Right kidney (tissue), 1 donor: ENCODE results near the gene CRYBB1.

Experiments
- DNase-seq: peaks from one replicate; pipeline ENCODE4 v3.0.0-alpha.2; 2016

The CRYBB1 gene

DNA sequence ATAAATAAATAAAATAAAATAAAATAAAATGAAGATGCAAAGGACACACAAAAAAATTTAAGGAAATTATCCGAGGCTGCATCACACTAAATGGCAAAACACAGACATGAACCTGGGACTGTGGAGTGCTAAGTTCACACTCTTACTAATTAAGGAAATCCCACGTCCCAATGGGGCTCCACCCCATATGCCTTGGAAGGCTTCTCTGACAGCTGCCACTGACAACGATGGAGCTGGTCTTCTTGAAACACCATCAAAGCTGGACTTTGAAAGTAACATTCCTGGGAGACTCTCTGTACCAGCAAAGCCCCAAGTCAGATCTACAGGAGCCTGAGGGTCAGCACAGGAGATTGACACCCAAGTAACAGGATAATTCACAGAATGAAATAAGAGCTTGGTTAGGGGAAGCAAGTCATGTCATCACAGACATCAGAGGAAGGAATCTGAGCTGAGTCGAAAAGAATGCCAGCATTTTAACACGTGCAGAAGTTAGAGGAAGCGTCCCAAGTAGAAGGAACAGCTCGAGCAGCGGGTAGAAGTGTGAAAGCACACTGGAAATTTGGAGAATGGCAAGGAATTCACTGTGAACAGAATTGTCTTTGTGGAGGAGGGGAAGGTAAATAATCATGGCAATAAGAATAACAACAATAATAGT, 41.7 kb downstream of the CRYBB1 start:
- no peak for DNase-seq

DNA sequence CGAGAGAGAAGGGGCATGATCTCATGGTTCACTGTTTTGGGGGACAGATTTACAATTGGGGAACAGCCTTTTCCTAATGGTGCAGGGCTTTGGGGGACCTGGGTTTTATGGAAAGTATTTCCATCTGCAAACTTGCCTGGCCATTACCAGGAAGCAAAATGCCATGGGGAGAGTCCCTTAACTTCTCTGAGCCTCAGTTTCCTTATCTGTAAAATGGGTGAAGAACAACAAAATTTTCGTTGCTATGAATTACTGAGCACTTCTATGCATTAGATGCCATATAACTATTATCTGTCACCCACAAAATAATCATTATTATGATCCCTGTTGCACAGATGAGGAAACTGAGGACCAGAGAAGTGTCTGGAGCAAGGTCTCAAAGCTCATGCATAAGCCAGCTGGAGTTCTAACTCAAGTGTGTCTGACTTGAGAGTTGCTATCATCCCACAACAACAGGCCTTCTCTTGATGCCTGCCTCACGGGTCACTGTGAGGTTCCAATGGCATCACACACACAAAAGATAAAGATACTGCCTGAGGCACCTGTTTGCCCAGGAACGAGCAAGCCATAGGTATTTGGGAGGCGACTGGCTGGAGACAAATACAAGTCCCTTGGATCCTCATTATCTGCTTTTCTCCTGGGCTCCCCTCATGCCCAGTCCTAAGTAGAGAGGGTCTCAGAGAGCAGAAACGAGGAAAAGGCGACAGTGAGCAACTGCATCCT, 43.7 kb downstream of the CRYBB1 start:
- no peak for DNase-seq

DNA sequence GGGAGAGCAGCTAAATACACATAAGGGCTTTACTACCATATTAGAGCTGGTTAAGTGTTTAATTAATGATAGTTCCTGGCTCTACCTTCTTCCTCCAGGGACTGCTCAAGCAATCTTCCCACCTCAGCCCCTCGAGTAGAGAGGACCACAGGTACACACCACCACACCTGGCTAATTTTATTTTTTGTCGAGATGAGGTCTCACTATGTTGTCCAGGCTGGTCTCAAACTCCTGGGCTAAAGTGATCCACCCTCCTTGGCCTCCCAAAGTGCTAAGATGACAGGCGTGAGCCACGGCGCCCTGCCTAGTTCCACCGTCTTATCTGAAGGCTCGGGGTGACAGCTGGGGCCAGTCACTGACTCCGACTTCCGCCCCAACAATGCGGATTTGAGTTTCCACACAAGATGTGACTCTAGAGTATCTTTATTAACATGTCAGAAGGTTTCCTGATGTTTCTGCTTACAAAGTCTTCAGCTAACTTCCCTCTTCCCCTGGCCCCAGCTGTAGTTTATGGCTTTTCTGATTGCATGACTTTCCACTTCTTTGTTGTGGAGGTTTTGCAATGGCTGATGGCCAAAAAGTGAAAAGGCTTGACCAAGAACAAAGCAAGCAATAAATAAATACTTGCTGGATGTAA, 44.7 kb downstream of the CRYBB1 start:
- no peak for DNase-seq

- DNase-seq, result no peak
These were observed 46.8 kb downstream of the CRYBB1 start for GRCh38 chr22:26570864-26571525.

GRCh38 chr22:26570115-26570514, 47.7 kb downstream of the CRYBB1 start:
- no peak for DNase-seq

DNA sequence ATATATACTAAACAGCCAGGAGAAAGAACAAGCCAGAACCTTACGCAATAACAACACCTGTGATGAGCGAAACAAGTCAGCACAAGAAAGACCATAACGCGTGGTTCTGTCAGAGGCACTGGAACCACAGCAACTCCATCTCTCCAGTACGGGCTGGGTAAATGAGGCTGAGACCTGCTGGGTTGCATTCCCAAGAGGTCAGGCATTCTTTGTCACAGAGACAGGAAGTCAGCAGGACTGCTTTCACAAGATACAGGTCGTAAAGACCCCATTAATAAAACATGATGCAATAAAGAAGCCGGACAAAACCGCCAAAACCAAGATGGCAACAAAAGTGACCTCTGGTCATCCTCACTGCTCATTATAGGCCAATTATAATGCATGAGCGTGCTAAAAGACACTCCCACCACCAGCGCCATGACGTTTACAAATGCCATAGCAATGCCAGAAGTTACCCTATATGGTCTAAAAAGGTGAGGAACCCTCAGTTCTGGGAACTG, 49.6 kb downstream of the CRYBB1 start:
- peak; percentile 41 for DNase-seq

GRCh38 chr22:26567610-26568009, 50.2 kb downstream of the CRYBB1 start:
- no peak for DNase-seq

DNA sequence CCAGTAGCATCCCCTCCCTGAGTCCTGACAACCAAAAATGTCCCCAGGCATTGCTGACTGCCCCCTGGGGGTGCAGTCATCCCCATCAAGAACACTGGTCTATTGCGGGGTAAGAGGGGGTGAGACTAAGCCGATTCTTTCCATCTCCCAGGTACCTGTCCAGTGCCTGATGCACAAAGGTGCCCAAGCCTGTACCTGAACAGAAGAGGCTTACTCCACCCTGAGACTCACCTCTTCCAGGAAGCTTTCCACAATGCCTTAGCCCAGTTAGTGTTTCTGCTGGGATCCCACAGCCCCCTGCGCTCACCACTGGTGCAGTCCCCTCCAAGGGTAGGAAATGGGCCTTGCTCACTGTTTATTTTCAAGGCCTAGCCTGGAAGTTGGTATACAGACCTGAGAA, 50.8 kb downstream of the CRYBB1 start:
- DNase-seq, result no peak

DNA sequence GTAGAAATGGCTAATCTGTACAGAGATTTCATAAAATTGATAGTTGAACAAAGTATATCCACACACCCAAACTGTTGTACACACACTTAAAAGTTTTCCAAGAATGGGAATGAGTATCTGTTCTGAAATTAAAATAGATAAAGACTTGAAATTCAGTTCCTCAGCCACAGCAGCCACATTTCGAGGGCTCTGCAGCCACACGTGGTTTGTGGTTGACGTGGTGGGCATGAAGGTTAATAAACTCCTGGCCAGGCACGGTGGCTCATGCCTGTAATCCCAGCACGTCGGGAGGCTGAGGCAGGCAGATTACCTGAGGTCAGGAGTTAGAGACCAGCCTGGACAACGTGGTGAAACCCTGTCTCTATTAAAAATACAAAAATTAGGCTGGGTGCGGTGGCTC, 51.9 kb downstream of the CRYBB1 start:
- no peak for DNase-seq

GRCh38 chr22:26565181-26565580, 52.6 kb downstream of the CRYBB1 start:
- no peak for DNase-seq

- DNase-seq, result no peak
These were observed 53.2 kb downstream of the CRYBB1 start for GRCh38 chr22:26564672-26565071.

GRCh38 chr22:26564181-26564580, 53.6 kb downstream of the CRYBB1 start:
- no peak for DNase-seq

DNA sequence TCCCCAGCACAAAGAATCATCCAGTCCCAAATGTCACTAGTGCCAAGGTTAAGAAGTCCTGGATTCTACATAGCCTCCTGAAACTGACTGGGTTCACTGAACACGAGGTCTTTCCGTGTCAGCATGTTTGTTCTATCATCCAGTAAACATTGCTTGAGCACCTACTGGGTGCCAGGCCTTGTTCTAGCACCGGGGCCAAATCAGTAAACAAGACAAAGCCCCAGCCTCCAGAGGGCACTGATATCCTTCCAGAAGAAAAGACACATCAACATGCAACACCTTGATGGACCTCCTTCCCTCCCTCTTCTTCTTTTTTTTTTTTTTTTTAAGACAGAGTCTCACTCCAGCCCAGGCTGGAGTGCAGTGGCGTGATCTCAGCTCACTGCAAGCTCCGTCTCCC, 54.8 kb downstream of the CRYBB1 start:
- DNase-seq, result no peak

GRCh38 chr22:26561756-26562417, 55.9 kb downstream of the CRYBB1 start:
- DNase-seq, result no peak

- DNase-seq, result no peak
These were observed 57.8 kb downstream of the CRYBB1 start for GRCh38 chr22:26559961-26560575.

DNA sequence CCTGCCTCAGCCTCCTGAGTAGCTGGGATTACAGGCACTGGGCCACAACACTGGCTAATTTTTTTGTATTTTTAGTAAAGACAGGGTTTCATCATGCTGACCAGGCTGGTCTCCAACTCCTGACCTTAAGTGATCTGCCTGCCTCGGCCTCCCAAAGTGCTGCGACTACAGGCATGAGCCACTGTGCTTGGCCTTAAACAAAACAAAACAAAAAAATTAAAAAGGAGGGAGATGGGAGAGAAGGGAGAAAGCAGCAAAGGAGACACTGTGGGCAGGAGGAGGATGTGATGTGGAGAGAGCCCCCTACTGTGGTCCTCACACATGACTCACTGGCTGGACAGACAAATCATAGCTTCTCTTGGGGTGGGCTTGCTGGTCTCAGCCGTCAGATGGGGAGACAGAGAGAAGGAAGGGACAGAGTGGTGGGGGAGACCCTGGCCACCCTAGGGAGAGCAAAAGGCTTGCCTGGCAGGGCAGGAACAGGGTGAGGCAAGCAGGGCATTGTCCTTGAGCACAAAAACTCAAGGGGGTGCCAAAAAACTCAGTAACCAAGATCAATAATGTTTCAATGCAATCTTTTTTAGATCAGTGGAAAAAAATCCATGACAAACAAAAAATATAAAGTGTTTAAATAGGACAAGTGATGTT, 59.5 kb downstream of the CRYBB1 start:
- DNase-seq, result no peak

DNA sequence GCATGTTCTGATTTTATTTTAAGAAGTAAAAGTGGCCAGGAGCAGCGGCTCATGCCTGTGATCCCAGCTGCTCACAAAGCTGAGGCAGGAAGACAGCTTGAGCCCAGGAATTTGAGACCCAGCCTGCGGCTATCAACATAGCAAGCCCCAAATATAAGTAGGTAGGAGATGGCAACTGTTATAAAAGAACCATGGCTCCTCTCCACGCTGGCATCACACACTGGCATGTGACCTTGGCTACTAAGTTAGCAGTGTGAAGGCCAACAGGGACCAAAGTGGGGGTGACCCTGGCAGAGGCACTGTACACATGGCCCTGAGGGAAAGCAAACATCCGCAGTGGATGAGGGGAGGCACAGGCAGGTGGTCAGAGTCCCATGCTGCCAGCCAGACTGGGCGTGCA, 60.9 kb downstream of the CRYBB1 start:
- no peak for DNase-seq

DNA sequence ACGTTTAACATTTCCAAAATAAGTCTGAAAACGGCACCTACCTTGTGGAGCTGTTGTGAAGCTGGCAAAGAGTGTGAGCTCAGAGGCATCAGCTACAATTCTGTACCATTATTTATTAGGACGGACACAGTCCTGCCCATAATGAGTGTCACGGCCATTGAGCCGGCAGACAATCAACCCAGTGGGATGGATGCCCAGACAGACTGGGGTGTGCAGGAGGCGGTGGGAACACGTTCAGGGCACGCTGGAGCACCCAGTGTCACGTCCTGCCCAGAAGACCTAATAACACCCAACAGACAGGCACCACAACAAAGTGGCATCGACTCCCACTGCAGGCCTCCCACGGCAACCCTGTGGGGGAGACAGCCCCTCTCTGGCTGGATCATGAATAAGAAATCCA, 62.3 kb downstream of the CRYBB1 start:
- DNase-seq, result no peak

DNA sequence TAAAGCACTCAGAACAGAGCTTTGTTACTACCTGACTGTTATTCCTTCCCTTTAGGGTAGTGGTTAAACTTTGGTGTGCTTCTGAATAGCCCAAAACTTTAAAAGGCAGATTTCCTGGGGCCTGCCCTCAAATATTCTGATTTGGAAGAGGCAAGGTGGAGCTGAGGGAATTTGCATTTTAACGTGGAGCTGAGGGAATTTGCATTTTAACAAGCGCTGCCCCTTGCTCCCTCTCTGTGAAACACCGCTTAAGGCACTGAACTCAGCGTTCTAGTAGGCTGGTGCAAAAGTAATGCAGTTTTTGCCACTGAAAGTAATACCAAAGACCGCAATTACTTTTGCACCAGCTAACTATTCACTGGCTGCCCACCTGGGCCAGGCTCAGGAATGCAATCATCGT, 62.9 kb downstream of the CRYBB1 start:
- no peak for DNase-seq

DNA sequence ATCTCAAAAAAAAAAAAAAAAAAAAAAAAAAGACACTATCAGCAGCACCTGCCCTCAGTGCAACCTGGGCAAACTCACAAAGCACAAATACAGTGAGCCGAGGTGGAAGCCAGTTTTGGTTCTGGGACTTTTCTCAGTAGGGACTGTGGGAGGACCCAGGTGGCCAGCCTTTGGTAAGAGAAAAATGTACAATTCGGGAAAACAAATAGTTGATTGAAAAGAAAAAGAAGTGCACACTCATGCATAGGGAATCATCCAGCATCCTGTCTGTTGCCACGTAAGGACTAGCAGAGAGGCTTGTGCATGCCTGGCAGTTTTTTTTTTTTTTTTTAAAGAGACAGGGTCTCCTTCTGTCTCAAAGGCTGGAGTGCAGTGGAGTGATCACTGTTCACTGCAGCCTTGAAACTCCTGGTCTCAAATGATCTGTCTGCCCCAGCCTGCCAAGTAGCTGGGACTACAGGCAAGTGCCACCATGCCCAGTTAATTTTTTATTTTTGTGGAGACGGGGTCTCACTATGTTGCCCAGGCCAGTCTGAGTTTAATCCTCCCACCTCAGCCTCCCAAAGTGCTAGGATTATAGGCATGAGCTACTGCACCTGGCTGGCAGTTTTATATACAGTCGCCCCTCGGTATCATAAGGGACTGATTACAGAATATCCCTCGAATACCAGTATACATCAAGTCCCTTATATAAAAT, 64.6 kb downstream of the CRYBB1 start:
- no peak for DNase-seq

- no peak for DNase-seq
These were observed 65.4 kb downstream of the CRYBB1 start for GRCh38 chr22:26552466-26552865.
